CD14-positive monocyte (primary cell): Measurements from ENCODE around the gene MCRIP1. TPM values are rescaled to one million over a fixed set of nuclear protein-coding genes. Genes with fewer than 3 reads are reported as not detected.

ENCODE experiments used
- DNase-seq, 3 donors: peaks; one replicate each; pipeline ENCODE4 v3.0.0-alpha.2; 2011 to 2022
- H2AFZ ChIP-seq: 2 replicates; pipeline ENCODE4 v1.6.0; 2012; ENCODE audit warnings: mild to moderate bottlenecking, low read depth, low read length, inconsistent platforms; ENCODE audit not compliant: insufficient read depth, poor library complexity, severe bottlenecking
- H3K27ac ChIP-seq, 2 donors: 1 replicate in 1 of 2; 2 replicates in 1 of 2; pipeline ENCODE4 v1.5.1; 2012 to 2013; ENCODE audit warnings: low read length in 2 of 2, control low read depth in 1 of 2, inconsistent platforms in 1 of 2, low read depth in 1 of 2, mild to moderate bottlenecking in 1 of 2
- H3K27me3 ChIP-seq, 2 donors: one replicate each; pipeline versions ENCODE4 v1.6.0 to v1.6.1; 2011 to 2013; ENCODE audit warnings: low read length in 2 of 2; ENCODE audit not compliant: control insufficient read depth in 2 of 2, insufficient read depth in 2 of 2
- H3K36me3 ChIP-seq, 2 donors: replicated peaks in 1 of 2; 1 replicate in 1 of 2; 2 replicates in 1 of 2; pipeline versions ENCODE4 v1.5.1 to v1.6.1; 2012 to 2013; ENCODE audit warnings: low read length in 2 of 2, control low read depth in 1 of 2, inconsistent platforms in 1 of 2, mild to moderate bottlenecking in 1 of 2; ENCODE audit not compliant: insufficient read depth in 2 of 2, control insufficient read depth in 1 of 2
- H3K4me1 ChIP-seq, 2 donors: 1 replicate in 1 of 2; 2 replicates in 1 of 2; pipeline versions ENCODE4 v1.5.1 to v1.6.1; 2012 to 2013; ENCODE audit warnings: low read length in 2 of 2, control low read depth in 1 of 2, inconsistent platforms in 1 of 2, mild to moderate bottlenecking in 1 of 2, moderate library complexity in 1 of 2; ENCODE audit not compliant: insufficient read depth in 2 of 2, control insufficient read depth in 1 of 2
- H3K4me2 ChIP-seq: replicated peaks from 2 replicates; pipeline ENCODE3; 2012; ENCODE audit warnings: low read length, moderate library complexity, mild to moderate bottlenecking; ENCODE audit not compliant: poor library complexity, severe bottlenecking; ENCODE audit errors: extremely low read depth
- H3K4me3 ChIP-seq, 3 experiments: fragments of 200-600 bp in 1 of 3; sonication (generic) in 1 of 3; replicated peaks in 1 of 3; 1 replicate in 2 of 3; 2 replicates in 1 of 3; pipeline ENCODE4 v1.5.1; 2011 to 2013; ENCODE audit warnings: low read length in 3 of 3, mild to moderate bottlenecking in 3 of 3, control low read depth in 2 of 3, low read depth in 2 of 3, inconsistent platforms in 1 of 3, moderate library complexity in 1 of 3
- H3K79me2 ChIP-seq: 2 replicates; pipeline ENCODE4 v1.6.0; 2012; ENCODE audit warnings: mild to moderate bottlenecking, control low read depth, inconsistent platforms, low read length, moderate library complexity; ENCODE audit not compliant: insufficient read depth
- H3K9ac ChIP-seq: 2 replicates; pipeline ENCODE4 v1.6.0; 2017; ENCODE audit warnings: low read length, mild to moderate bottlenecking; ENCODE audit not compliant: insufficient read depth, poor library complexity, severe bottlenecking
- H3K9me3 ChIP-seq, 2 donors: replicated peaks in 1 of 2; 1 replicate in 1 of 2; 2 replicates in 1 of 2; pipeline versions ENCODE4 v1.5.1 to v1.6.1; 2012 to 2013; ENCODE audit warnings: low read length in 2 of 2, control low read depth in 1 of 2; ENCODE audit not compliant: control insufficient read depth in 1 of 2, insufficient read depth in 1 of 2
- H4K20me1 ChIP-seq: 2 replicates; pipeline ENCODE4 v1.6.0; 2012; ENCODE audit warnings: mild to moderate bottlenecking, low read length, control low read depth, moderate library complexity; ENCODE audit not compliant: insufficient read depth
- H3K27ac Mint-ChIP-seq, 7 donors: one replicate each; pipeline ENCODE4 v1.8.0; 2020; ENCODE audit warnings: mild to moderate bottlenecking in 7 of 7, mixed read lengths in 7 of 7, moderate library complexity in 6 of 7, inconsistent platforms in 2 of 7
- H3K27me3 Mint-ChIP-seq, 3 donors: one replicate each; pipeline ENCODE4 v1.8.0; 2021 to 2022; ENCODE audit warnings: low read depth in 3 of 3, mild to moderate bottlenecking in 3 of 3, mixed read lengths in 3 of 3, moderate library complexity in 3 of 3, inconsistent platforms in 1 of 3
- H3K36me3 Mint-ChIP-seq, 2 donors: one replicate each; pipeline ENCODE4 v1.8.0; 2020; ENCODE audit warnings: mixed read lengths in 2 of 2, inconsistent platforms in 1 of 2, mild to moderate bottlenecking in 1 of 2
- H3K4me1 Mint-ChIP-seq: one replicate; pipeline ENCODE4 v1.8.0; 2020; ENCODE audit warnings: mild to moderate bottlenecking, mixed read lengths
- H3K4me3 Mint-ChIP-seq, 2 donors: one replicate each; pipeline ENCODE4 v1.8.0; 2020; ENCODE audit warnings: mild to moderate bottlenecking in 2 of 2, mixed read lengths in 2 of 2, moderate library complexity in 1 of 2
- H3K9me3 Mint-ChIP-seq, 7 donors: one replicate each; pipeline ENCODE4 v1.8.0; 2020 to 2022; ENCODE audit warnings: mixed read lengths in 7 of 7, mild to moderate bottlenecking in 6 of 7, moderate library complexity in 6 of 7, inconsistent platforms in 2 of 7
- CTCF ChIP-seq: fragments of 200-600 bp; IDR thresholded peaks from one replicate; pipeline ENCODE4 v1.8.0; 2022; ENCODE audit warnings: antibody characterized with exemption, mild to moderate bottlenecking
- WGBS: methylation state at CpG from one replicate; pipeline ENCODE4 v1.1.5; 2013; ENCODE audit warnings: missing lambda C conversion rate; ENCODE audit not compliant: insufficient coverage; 5-methylcytosine and 5-hydroxymethylcytosine counted together
- intact Hi-C, 2 donors: fragments of 100-400 bp; cut with micrococcal nuclease; formaldehyde crosslinking; loops; one replicate each; pipeline versions ENCODE4 v1.15.0 to v1.15.1; 2023
- polyA minus RNA-seq: library from RNA; depleted of rRNA, polyadenylated mRNA; stranded (reverse); fragments of >200 nt; gene quantifications from 2 replicates; pipeline ENCODE4 v1.2.3, GENCODE V29; 2012
- polyA plus RNA-seq, 3 donors: library from polyadenylated mRNA; depleted of rRNA in 1 of 3; unstranded in 2 of 3; stranded (reverse) in 1 of 3; fragments of 300-500 nt in 2 of 3; fragments of >200 nt in 1 of 3; fragmentation: Illumina TruSeq in 2 of 3; gene quantifications; 1 replicate in 2 of 3; 2 replicates in 1 of 3; pipeline ENCODE4 v1.2.3, GENCODE V29; 2012 to 2021
- total RNA-seq, 12 experiments: library from RNA in 1 of 12; stranded (reverse) in 1 of 12; fragments of 120-200 nt in 1 of 12; gene quantifications; one replicate each; pipeline ENCODE4 v1.2.4 and lab custom pipeline; 2013 to 2026; ENCODE audit warnings: mixed read lengths in 6 of 12, inconsistent platforms in 1 of 12

The MCRIP1 gene, protein sequence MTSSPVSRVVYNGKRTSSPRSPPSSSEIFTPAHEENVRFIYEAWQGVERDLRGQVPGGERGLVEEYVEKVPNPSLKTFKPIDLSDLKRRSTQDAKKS
- total RNA-seq (2013) = 48.7 TPM
- polyA plus RNA-seq = 10 to 100 TPM; 48.4 to 63.0 (median 48.5) TPM
- polyA minus RNA-seq = 27.4 and 59.0 TPM in 2 replicates
- total RNA-seq (lab: John Stamatoyannopoulos, UW) = 13.7 to 23.7 (median 18.9) reads per million in 11 experiments

- H3K27ac Mint-ChIP-seq = peak within 1 kb of the TSS; percentile 91 to 99 (median 96)
Measured at GRCh38 chr17:81833160-81833920, at the start of gene MCRIP1. MCRIP1 (minus strand) TSS chr17:81833291; CDS start chr17:81824506, 8,785 bp downstream.

More at GRCh38 chr17:81833160-81833920, at the start of gene MCRIP1:
- Histone ChIP-seq H3K27me3 (no peaks in the 10 kb centered on the region), H3K36me3 (no peaks in the 10 kb centered on the region), H3K27ac (peak within 1 kb of the TSS; percentile 88 to 96), H3K79me2 (peaks cover 70% of the 10 kb centered on the region), H3K4me3 (peak within 1 kb of the TSS; percentile 76 to 84 (median 83)), H3K4me1 (peaks cover 55 to 67% of the 10 kb centered on the region in 2 donors), H3K4me2 (peak within 1 kb of the TSS; percentile 94), H4K20me1 (no peaks in the 10 kb centered on the region), H3K9me3 (no peaks in the 10 kb centered on the region), H3K9ac (peak within 1 kb of the TSS; percentile 86), H2AFZ (peak within 1 kb of the TSS; percentile 74)
- Mint-ChIP-seq H3K36me3 (peaks cover 0 to 4% of the 10 kb centered on the region in 2 donors), H3K4me3 (peak within 1 kb of the TSS; percentile 90 to 92), H3K27me3 (peaks cover 0 to 1% (median 0%) of the 10 kb centered on the region in 3 donors), H3K4me1 (peaks cover 52% of the 10 kb centered on the region), H3K9me3 (peaks cover 0 to 2% (median 0%) of the 10 kb centered on the region in 7 donors)
- no peak for TF ChIP-seq CTCF
- intact Hi-C loops = loop anchor here (2.0 to 5.0 kb wide), 3 partner anchors 27 to 39 kb away; partner anchors contain the start of genes ARHGDIA (in 2 of the 2) and P4HB (in 1 of the 2)
- peak; percentile 94 to 97 (median 95) for DNase-seq
- 4% methylated on average over 65 of the region's 76 CpGs for whole genome bisulfite sequencing
